Cerebellar cortex (tissue), 1 donor: Measurements from ENCODE around the gene GUK1.
"Not testable (repeated sequence)": the region's sequence is repeated elsewhere in the genome, so short reads cannot be mapped to it uniquely, and the experiment has no call there.

ENCODE experiments used
- DNase-seq: peaks from one replicate; pipeline ENCODE4 v3.0.0-alpha.2; 2015; ENCODE audit warnings: low spot score

GUK1 gene

DNA sequence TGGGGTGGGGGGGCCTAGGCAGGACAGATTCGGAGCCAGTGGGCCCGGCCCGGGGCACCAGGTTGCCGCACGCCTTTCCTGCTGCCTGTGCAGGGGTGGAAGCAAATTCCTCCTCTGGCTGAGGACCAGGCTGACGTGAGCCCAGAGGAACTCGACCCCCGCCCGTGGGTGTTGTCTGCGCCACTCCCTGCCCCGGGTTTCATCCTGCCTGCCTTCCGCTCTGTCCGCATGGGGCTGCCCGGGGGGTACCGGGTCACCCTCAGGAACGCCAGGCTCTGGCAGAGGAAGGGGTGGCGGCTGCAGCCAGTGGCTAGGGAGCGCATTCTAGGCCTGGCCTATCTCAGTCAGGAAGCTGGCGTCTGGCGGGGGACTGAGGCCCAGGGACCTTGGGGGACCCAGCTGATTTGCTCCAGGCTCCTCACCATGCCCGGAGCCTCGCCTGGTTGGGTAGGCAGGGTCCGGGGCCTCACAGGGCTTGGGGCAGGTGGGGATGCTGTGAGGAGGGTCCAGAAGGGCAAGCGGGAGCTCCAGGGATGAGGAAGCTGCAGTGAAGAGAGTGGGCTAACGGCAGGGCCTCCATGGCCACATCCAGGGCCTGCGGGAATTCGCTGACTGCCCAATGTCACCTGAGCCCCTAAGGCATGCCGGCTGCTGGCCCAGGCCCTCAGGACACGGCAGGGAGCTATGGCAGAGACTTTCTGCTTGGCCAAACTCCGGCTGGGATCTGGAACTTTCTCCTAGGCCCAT lies 23.1 kb downstream of the GUK1 start:
- DNase-seq: no peak

DNA sequence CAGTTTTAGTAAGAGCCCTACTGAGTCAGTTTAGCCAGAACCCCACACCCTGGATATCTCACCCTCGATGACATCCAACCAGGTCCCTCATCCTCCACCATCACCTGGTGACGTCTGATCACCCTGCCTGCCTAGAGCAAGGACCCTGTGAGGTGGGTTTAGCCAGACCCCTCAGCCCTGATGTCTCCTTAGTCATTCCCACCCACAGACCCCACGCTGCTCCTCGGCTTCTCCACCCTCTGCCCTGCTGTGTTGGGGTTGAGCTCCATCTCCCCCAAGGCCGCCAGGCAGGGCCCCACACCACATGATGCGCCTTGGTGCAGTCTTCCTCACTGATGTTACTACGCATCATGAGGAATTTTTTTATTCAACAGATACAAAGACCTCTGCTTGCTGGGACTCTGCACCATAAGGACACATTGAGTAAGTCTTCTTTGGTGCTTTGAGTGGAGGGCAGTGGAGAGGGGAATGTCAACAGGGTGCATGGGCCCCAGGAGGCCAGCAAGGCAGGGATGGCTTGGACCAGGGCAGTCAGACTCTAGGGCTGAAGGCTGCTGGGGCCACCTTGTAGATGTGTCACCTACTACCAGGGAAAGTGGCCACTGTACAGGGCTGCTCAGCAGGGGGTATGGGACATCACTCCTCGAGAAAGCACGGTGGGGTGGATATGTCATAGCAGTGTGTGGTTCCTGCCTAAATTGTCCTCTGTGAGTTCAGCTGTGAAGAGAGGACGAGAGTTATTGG lies 23.9 kb downstream of the GUK1 start:
- no peak for DNase-seq

DNA sequence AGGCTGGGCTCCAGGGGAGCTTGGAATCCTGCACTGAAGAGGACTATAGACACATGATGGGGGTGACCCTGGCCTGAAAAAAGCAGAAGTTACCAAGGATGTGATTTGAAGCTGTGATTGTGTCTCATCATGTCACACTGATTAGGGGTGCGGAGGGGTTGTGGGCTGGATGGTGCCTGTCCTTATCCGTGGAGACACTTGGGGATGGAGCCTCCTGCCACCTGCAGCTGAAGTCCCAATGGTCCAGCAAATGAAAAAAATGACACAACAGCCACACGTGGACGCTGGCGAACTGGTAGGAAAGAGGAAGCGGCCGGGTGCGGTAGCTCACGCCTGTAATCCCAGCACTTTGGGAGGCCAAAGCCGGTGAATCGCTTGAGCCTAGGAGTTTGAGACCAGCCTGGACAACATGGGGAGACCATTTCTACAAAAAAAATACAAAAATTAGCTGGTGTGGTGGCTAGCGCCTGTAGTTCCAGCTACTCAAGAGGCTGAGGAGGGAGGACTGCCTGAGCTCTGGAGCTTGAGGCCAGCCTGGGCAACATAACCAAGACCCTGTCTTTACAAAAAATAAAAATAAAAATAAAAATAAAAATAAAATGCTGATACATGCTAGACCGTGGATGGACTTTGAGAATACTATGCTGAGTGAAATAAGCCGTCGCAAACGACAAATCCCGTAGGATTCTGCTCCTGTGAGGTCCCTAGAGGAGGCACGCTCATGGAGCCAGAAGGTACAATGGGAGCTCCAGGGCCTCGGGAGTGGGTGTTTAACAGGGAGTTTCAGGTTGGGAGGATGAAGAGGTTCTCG lies 24.7 kb downstream of the GUK1 start:
- no peak for DNase-seq

DNA sequence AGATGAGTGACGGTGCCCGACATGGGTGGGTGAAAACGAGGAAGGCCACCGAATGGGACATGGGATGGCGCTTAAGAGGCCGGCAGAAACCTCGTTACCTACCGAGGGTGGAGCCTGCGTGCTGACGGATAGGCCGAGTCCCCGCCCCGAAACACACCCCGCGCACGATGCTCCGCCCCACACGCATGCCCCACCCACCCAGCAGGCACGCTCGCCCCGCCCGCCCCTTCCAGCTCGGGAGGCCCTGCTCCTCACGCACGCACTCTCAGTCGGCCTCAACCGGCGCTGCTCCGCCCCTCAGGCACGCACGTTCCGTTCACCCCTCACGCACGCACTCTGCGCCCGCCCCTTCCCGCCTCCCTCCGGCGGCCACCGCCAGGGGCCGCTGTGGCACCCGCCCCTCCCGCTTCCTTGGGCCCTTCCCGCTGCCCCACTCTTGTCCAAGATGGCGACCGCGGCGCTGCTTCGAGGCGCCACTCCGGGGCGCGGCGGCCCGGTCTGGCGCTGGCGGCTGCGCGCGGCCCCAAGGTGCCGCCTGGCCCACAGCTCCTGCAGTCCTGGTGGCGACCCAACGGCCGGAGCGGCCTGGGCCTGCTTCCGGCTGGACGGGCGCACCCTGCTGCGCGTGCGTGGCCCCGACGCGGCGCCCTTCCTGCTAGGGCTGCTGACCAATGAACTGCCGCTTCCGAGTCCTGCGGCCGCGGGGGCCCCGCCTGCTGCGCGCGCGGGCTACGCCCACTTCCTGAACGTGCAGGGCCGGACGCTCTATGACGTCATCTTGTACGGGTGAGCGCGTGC lies 25.5 kb downstream of the GUK1 start, which contains the start of gene IBA57:
Gene IBA57 (plus strand): TSS at position 433 of the 798 bp plus-strand sequence. CDS start 13 bp downstream, at position 446.
- DNase-seq: peak; percentile 98

DNA sequence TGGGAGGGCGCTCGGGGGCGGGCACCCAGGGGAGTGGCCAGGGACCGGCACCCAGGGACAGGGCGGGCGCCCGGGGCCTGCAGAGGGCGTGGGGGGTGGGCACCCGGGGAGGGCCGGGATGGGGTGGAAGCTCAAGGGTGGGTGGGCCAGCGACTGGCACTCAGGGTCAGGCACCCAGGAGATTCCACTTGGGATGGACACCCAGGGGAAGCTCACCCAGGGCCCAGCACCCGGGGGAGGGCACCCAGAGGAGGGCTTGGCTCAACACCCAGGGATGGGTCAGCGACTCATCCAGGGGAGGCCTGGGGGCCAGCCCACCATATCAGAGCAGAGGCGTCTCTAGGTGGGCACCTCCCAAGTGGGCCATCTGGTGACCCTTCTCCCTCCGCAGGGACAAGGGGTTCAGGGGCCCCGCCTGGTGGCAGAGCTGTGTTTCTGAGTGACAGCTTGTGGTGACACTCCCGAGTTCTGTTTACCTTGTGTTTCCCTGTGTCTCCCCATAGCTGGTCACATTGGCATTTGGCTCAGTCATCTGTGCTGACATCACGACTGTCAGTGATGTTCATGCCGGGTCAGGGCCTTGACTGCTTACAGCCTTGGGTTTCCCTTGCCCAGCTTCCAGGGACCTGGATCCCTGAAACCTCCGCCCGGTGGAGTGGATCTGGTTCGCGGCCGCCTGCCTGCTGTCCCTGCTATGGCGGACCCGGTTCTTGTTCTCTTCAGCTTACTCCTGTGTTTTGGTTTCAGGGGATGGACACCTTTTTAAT lies 26.3 kb downstream of the GUK1 start:
- DNase-seq: peak; percentile 83

DNA sequence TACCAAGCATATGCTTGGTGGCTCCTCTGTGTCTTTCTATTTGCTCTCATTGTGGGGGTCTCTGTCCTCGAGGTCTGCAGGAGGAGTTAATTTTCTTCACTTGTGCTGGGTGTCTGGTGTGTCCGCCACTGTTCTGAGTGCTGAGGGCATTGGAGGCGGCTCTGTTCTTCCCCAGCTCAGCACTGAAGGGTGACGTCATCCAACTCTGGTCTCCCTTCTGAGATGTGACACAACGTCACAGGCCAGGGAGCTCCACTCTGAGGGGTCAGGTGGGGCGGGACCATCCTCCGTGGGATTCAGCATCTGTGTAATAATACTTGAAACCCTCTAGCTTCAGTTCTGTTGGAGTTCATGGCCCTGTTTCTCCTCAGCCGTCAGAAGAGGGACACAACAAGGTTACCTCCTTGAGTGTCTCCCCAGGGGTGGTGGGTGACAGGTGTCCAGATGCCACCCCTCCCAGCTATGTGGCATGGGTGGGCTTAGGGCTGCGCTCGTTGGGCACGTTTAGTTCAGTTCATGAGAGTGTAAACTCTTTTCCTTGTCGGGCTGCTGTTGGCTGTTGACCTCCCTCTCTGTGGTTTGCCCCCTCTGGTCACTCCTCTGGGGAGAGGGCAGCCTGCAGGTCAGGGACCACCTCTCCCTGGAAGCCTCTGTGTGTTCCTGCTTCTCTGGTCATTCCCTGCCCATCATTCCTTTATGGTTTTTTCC lies 28.6 kb downstream of the GUK1 start:
- no peak for DNase-seq

DNA sequence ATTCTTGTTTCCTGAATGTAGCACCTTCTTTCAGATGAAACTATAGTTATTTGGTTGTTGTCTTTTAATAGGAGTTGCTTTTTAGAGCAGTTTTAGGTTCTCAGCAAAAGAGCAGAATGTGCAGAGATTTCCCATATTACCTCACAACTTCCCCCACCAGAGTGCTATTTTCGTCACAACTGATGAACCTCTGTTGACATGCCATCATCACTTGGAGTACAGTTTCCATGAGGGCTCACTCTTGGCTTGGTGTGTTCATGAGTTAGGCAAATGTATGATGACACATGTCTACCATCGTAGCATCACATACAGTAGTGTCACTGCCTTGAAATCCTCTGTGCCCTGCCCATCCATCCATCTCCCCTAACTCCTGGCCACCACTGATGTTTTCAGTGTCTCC lies 29.3 kb downstream of the GUK1 start:
- no peak for DNase-seq

DNA sequence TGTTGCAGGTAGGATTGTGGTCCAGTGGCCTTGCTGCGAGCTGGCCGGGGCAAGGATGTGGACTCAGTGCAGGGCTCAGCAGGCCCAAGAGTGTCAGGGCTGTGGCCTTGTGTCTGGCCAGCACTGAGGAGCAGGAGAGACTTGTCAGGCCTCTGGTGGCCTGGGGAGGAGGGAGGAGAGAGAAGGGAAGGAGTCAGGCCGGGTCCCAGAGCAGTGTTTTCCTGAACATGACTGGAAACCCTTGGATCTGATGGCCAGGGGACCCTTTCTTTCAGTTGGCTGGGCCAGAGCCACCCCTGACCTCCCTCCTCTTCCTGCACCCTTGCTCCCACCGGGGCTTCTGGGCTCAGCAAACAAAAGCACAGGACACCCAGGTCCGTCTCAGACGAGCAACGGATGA lies 30.6 kb downstream of the GUK1 start:
- DNase-seq: no peak

DNA sequence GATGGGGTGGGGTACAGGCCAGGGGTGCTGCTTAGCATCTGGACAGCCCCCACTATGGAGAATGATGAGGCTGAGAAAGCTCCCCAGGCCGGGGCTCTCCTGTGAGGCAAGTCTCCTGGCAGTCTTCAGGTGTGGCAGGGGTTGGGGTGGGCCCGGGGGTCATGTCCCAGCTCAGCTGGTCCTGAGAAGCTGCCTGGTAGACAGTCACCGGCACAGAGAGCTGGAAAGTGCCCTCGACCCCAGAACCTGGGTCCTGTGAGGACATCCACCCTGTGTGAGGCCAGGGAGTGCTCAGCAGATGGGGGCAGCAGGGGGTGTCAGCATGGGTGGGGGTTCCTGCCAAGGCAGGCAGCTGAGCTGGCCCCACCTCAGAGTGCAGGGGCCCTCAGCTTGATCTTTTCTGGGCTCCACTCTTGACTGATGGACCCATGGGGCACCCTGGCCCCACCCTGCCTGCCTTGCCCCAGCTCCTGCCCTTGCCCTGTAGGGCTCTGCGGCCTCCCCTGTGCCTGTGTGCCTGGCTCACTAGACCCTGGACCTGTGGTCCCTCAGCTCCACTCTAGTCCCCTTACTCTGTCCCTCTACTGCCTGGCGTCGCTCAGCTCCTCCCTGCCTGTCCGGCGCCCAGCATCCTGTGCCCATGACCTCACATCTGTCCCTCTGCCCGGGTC lies 31.3 kb downstream of the GUK1 start:
- no peak for DNase-seq

DNA sequence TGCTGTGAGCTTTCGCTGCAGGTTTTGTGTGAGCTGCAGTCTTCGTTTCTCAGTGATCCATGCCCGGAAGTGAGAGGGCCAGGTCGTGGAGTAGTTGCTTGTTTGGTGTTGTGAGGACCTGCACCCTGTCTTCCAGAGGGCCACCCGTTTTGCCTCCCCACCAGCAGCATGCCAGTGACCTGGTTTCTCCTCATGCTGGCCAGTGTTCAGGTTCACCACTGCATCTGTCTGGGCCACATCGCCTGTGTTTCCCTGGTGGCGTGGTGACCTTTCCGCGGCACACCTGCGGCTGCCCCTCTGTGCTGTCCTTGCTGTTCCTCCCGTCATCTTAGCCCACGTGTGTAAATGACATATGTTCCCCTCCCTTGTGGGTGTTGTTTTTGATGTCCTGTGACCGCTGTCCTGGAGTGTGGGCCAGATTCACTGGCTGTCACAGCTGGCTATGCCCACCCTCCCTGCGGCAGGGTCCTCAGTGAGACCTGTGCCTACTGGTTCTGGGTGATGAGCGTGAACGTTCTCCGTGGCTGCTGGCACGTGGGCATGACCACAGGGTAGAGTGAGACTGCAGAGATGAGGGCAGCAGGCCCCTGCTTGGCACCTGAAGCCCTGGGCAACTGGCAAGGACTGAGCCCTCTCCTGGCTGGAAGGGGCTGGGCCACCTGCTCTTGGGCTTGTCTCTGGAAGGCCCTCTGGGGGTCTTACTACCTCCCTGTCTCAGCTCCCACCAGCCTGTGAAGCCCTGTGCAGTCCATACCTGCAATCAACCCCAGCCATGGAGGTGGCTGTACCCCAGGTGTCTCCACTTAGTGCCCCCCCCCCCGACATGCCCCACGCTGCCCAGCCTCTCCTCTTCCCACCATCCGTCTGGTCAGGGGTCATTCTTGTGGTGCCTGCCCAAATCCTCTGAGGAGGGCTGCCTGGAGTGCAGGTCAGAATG lies 32.8 kb downstream of the GUK1 start:
- no peak for DNase-seq

DNA sequence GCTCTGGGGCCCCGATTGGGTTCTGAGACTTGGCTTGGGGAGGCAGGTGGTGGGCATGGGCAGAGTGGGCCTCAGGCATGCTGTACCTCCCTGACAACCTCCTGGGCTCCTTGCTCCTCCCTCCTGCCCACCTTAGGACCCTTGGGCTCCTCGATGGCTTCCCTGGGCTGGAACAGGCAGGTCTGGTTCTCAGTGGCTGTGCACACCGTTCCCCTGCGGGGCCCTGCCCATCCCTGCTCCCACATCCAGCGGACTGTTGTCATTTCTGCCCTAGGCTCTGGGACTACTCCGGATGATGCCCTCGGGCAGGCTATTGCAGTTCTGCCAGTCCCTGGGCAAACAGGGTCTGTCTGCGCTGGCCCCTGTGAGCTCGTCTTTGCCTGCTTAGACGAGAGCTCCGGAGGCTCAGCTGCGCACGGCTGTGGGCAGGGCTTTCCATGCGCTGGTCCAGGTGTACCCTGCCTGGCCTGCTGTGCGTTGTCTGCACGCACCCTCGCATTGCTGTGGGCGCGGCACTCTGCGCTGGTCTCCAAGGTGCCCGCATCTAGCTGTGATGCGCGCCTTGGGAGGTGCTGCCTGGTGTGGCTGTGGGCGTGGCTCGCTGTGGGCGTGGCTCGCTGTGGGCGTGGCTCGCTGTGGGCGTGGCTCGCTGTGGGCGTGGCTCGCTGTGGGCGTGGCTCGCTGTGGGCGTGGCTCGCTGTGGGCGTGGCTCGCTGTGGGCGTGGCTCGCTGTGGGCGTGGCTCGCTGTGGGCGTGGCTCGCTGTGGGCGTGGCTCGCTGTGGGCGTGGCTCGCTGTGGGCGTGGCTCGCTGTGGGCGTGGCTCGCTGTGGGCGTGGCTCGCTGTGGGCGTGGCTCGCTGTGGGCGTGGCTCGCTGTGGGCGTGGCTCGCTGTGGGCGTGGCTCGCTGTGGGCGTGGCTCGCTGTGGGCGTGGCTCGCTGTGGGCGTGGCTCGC lies 33.7 kb downstream of the GUK1 start:
- not testable (repeated sequence) for DNase-seq

DNA sequence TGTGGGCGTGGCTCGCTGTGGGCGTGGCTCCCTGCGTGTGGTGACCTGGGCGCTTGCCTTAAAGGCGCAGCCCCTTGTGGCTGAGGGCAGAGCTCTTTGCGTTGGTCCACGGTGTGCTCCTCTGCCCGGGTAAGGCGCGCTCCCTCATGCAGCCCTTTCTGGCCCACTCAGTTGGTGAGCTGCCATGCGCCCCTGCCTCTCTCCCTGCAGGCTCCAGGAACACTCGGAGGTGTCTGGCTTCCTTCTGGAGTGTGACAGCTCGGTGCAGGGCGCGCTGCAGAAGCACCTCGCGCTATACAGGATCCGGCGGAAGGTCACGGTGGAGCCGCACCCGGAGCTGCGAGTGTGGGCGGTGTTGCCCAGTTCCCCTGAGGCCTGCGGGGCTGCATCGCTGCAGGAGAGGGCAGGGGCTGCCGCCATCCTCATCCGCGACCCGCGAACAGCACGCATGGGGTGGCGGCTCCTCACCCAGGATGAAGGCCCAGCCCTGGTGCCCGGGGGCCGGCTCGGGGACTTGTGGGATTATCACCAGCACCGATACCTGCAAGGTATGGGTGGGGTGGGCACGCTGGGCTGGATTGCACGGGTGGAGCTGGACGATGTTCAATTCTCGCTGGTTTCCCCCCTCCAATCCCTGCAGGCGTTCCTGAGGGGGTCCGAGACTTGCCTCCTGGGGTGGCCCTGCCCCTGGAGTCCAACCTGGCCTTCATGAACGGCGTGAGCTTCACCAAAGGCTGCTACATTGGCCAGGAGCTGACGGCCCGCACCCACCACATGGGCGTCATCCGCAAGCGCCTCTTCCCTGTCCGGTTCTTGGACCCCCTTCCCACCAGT lies 34.6 kb downstream of the GUK1 start:
- no peak for DNase-seq

DNA sequence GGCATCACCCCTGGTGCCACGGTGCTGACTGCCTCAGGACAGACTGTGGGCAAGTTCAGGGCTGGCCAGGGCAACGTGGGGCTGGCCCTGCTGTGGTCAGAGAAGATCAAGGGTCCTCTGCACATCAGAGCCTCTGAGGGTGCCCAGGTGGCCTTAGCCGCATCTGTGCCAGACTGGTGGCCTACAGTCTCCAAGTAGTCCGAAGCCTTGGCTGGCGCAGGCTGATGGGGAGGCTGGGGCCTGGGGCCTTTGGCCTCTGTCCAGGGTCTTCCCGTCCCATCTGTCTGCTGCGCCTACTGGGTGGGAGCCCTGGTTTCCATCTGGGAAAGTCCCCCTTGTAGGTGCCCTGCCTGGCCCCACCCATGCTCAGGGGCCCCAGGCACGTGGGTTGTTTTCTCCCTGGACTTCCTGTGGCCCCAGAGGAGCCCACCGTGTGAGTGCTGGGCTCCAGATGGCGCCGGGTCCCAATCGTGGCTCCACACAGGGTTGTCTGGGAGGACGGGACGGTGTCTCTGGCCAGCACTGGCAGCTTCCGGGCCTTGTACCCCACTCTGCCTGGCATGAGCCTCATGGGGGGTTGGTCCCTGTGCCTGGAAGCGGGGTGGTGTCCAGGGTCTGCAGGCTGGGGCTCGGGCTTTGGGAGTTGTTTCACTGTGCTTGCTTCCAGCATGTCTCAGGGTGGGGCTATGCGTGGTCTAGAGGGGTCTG lies 35.4 kb downstream of the GUK1 start:
- no peak for DNase-seq

DNA sequence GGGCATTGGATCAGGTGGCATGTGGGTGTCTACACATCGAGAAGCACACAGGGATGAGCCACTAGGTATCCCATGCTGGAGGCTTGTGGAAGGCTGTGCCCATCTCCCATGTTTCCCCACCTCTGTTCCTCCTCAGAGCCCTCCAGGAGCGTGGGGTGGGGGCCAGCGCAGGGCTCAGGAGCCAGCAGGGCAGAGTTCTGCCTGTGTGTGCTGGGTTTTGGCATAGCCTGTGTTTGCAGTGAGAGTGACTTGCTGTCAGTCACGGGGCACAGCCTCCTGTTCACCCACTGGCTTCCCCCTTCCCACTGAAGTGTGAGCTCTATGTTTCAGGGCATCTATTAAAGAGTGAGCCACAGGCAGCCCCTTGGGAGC lies 35.9 kb downstream of the GUK1 start:
- DNase-seq: no peak

DNA sequence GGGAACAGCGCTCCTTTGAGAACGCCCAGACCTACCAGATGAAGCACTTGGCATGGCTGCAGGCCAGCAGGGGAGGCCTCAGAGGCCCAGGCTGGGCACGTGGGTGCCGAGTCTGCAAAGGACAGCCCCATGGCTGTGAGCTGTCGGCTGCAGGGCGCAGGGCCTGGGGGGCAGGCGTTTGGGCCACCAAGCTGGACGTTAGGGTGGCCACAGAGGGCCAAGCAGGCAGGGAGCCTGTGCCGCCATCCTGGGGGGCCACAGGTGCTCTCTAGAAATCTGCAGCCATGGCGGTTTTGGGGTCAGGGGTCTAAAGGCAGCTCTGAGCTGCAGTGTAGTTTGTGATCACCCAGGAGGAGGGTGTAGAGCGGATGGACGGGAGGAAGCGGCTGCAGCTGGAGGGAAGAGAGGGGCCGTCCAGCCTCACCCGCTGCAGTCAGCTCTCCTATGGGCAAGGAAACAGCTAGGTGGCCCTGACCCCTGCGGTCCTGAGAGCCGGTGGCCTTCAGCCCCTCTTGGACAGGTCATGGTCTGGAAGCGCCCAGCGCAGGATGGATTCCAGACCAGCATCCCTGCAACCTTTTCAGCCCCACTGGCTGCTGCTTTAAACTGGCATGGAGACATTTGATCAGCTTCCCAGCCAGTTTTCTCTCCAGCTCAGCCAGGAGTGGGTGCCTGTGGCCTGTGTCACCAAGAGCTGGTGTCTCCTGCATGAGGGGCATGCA lies 36.5 kb downstream of the GUK1 start:
- DNase-seq: no peak

DNA sequence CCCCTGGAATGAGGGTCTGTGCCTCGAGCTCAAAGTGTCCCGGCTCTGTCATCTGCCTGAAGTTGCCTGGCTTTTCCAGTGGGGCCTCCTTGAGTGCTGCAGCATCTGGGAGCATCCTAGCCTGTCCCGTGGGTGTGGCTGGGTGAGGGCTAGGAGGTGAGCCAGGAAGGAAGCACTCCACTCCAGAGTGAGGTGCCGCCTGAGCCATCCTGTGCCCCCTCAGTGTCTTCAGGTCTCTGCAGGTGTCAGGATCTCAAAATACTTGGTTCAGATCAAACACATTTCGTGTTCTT lies 37.0 kb downstream of the GUK1 start:
- DNase-seq: no peak
